K562 (cell line): ENCODE data around the gene TCEA3. TPM values are rescaled to one million over a fixed set of nuclear protein-coding genes. Genes with fewer than 3 reads are reported as not detected.

Source experiments
- CHD1 ChIP-seq: fragments of 200-600 bp; sonication (generic); IDR thresholded peaks from one replicate; pipeline ENCODE4 v1.6.1; 2012; ENCODE audit warnings: mild to moderate bottlenecking, moderate library complexity, low read length, inconsistent platforms
- ELF1 ChIP-seq: fragments of 200-800 bp; sonication (Bioruptor generic); IDR thresholded peaks from 2 replicates; pipeline ENCODE4 v1.6.1; 2016; ENCODE audit warnings: missing genetic modification characterization, missing compliant biosample characterization
- ESRRA ChIP-seq: fragments of 450-650 bp; IDR thresholded peaks from 2 replicates; pipeline ENCODE4 v1.6.1; 2014; ENCODE audit warnings: low read depth, mild to moderate bottlenecking, moderate library complexity, borderline replicate concordance
- GTF2E2 ChIP-seq: fragments of 200-800 bp; sonication (Bioruptor generic); IDR thresholded peaks from 2 replicates; pipeline ENCODE4 v1.6.1; 2016; ENCODE audit warnings: missing genetic modification characterization, missing compliant biosample characterization
- ILK ChIP-seq: fragments of 450-650 bp; IDR thresholded peaks from 2 replicates; pipeline ENCODE4 v1.6.1; 2016; ENCODE audit warnings: missing genetic modification characterization, low read depth, mild to moderate bottlenecking, missing compliant biosample characterization, moderate library complexity, borderline replicate concordance
- KDM5B ChIP-seq: fragments of 200-600 bp; sonication (generic); IDR thresholded peaks from 2 replicates; pipeline ENCODE4 v1.6.1; 2012; ENCODE audit warnings: low read depth, mild to moderate bottlenecking, moderate library complexity, low read length, control low read depth, inconsistent platforms; ENCODE audit not compliant: insufficient replicate concordance
- NR2F6 ChIP-seq: fragments of 450-650 bp; formaldehyde crosslinking; IDR thresholded peaks from 2 replicates; pipeline ENCODE4 v1.4.0; 2020; ENCODE audit warnings: mild to moderate bottlenecking
- PTBP1 ChIP-seq: fragments of 200-400 bp; formaldehyde crosslinking; IDR thresholded peaks from 2 replicates; pipeline ENCODE4 v1.6.1; 2017; ENCODE audit warnings: low read depth, low read length
- RNF2 ChIP-seq: sonication (generic); IDR thresholded peaks from 2 replicates; pipeline ENCODE4 v1.6.1; 2016
- YBX1 ChIP-seq: fragments of 450-650 bp; IDR thresholded peaks from 2 replicates; pipeline ENCODE4 v1.7.1; 2016; ENCODE audit warnings: mild to moderate bottlenecking
- ZBTB1 ChIP-seq: sonication (generic); formaldehyde crosslinking; IDR thresholded peaks from 2 replicates; pipeline ENCODE4 v1.8.1; 2023; ENCODE audit warnings: missing genetic modification reagents, low read depth, mild to moderate bottlenecking, borderline replicate concordance
- polyA plus RNA-seq, 8 experiments: library from polyadenylated mRNA; depleted of rRNA in 4 of 8; stranded (reverse) in 5 of 8; unstranded in 3 of 8; fragments of >200 nt; fragmentation: Nextera tagmentation in 2 of 8; fragmentation: Illumina TruSeq in 1 of 8; extraction: Ambion mirVana in 2 of 8; extraction: Trizol in 1 of 8; gene quantifications; 2 replicates each; pipeline versions ENCODE4 v1.2.1 to v1.2.3, GENCODE V29; 2011 to 2014; ENCODE audit warnings: inconsistent platforms in 1 of 8, missing spikeins in 1 of 8
- total RNA-seq, 7 experiments: library from RNA; depleted of rRNA in 6 of 7; stranded (reverse); fragments of >200 nt in 6 of 7; fragmentation: Illumina TruSeq in 2 of 7; extraction: Trizol in 2 of 7; gene quantifications; 2 replicates each; pipeline versions ENCODE4 v1.2.1 to v1.2.3, GENCODE V29; 2011 to 2021; ENCODE audit warnings: low replicate concordance in 1 of 7
- TF ChIP-seq, protein P1 (sequence below): fragments of 450-650 bp; formaldehyde crosslinking; IDR thresholded peaks from 2 replicates; pipeline ENCODE4 v1.4.0; 2022; ENCODE audit warnings: missing genetic modification characterization
- TF ChIP-seq, protein P2 (sequence below): fragments of 450-650 bp; IDR thresholded peaks from 2 replicates; pipeline ENCODE4 v1.6.1; 2016; ENCODE audit warnings: low read depth, mild to moderate bottlenecking, moderate library complexity
- TF ChIP-seq, protein P3 (sequence below): sonication (generic); formaldehyde crosslinking; IDR thresholded peaks from 2 replicates; pipeline ENCODE4 v1.4.0; 2020; ENCODE audit warnings: mild to moderate bottlenecking, missing genetic modification reagents
- TF ChIP-seq, protein P4 (sequence below): fragments of 450-650 bp; IDR thresholded peaks from 2 replicates; pipeline ENCODE4 v1.6.1; 2014; ENCODE audit warnings: low read depth, mild to moderate bottlenecking, moderate library complexity, borderline replicate concordance
- TF ChIP-seq, protein P5 (sequence below), 3 experiments: fragments of 200-800 bp in 1 of 3; sonication (Bioruptor generic) in 1 of 3; sonication (generic) in 1 of 3; formaldehyde crosslinking in 1 of 3; IDR thresholded peaks; 2 replicates each; pipeline versions ENCODE4 v1.6.1 to v1.8.0; 2016 to 2022; ENCODE audit warnings: mild to moderate bottlenecking in 2 of 3, missing compliant biosample characterization in 2 of 3, missing genetic modification characterization in 2 of 3, missing genetic modification reagents in 1 of 3
- TF ChIP-seq, protein P6 (sequence below): sonication (generic); formaldehyde crosslinking; IDR thresholded peaks from 2 replicates; pipeline ENCODE4 v1.8.1; 2023; ENCODE audit warnings: mild to moderate bottlenecking, missing genetic modification reagents

TCEA3 gene
- total and polyA plus RNA-seq, 9 of the 15 experiments (the other 6 are each of a cell fraction or from before 2014, with no cell fraction given): 0.03 to 0.55 (median 0.36) TPM

DNA sequence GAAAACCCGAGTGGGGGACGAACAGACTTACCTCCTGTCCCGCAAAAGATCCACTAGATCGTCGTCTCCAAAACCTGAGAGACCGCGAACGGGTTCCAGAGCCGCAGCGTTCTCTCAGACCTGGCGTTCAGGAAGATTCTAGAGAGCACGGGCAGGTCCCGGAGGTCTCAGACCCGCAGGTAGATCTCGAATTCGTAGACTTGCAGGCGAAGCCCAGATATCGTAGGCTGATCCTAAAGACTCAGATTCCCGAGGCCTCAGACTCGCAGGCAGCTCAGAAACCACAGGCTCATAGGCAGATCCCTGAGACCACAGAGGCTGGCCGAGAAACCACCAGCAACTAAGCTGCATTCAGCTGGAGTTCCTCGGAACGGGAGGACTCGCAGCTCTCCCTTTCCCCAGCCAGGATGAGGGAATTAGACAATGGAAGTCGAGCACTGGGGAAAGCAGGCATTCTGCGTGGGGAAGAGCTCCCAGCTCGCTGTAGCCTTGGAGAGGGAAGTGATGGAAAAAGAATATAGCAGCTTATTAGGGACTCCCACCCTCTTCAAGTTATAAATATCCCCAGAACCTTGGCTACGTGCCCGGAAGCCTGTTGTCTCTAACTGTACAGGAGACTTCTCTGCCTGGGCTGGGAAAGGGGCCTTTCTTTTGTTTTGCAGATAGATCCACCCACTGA, 55.1 kb downstream of the TCEA3 start, which contains the start of gene ZNF436 (continued):
- no peak; the same call in none of the 2 replicates for TF ChIP-seq GTF2E2 (tag)
- TF ChIP-seq, protein P1, sequence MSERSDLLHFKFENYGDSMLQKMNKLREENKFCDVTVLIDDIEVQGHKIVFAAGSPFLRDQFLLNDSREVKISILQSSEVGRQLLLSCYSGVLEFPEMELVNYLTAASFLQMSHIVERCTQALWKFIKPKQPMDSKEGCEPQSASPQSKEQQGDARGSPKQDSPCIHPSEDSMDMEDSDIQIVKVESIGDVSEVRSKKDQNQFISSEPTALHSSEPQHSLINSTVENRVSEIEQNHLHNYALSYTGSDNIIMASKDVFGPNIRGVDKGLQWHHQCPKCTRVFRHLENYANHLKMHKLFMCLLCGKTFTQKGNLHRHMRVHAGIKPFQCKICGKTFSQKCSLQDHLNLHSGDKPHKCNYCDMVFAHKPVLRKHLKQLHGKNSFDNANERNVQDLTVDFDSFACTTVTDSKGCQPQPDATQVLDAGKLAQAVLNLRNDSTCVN (CRISPR knock-in tag): no peak
- no peak for TF ChIP-seq PTBP1
- TF ChIP-seq, protein P2, sequence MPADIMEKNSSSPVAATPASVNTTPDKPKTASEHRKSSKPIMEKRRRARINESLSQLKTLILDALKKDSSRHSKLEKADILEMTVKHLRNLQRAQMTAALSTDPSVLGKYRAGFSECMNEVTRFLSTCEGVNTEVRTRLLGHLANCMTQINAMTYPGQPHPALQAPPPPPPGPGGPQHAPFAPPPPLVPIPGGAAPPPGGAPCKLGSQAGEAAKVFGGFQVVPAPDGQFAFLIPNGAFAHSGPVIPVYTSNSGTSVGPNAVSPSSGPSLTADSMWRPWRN: 0 out of 2 replicates have a peak, but pooled peaks have one; percentile 14
- no peak for TF ChIP-seq YBX1
- TF ChIP-seq, protein P3, sequence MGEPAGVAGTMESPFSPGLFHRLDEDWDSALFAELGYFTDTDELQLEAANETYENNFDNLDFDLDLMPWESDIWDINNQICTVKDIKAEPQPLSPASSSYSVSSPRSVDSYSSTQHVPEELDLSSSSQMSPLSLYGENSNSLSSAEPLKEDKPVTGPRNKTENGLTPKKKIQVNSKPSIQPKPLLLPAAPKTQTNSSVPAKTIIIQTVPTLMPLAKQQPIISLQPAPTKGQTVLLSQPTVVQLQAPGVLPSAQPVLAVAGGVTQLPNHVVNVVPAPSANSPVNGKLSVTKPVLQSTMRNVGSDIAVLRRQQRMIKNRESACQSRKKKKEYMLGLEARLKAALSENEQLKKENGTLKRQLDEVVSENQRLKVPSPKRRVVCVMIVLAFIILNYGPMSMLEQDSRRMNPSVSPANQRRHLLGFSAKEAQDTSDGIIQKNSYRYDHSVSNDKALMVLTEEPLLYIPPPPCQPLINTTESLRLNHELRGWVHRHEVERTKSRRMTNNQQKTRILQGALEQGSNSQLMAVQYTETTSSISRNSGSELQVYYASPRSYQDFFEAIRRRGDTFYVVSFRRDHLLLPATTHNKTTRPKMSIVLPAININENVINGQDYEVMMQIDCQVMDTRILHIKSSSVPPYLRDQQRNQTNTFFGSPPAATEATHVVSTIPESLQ (CRISPR knock-in tag): no peak
- TF ChIP-seq NR2F6 (CRISPR knock-in tag): 0 out of 2 replicates have a peak, but pooled peaks have one; percentile 24
- peak; percentile 78 for TF ChIP-seq CHD1
- peak; percentile 92 for TF ChIP-seq ZBTB1 (CRISPR knock-in tag)
- peak; percentile 43 for TF ChIP-seq RNF2
- TF ChIP-seq, protein P4, sequence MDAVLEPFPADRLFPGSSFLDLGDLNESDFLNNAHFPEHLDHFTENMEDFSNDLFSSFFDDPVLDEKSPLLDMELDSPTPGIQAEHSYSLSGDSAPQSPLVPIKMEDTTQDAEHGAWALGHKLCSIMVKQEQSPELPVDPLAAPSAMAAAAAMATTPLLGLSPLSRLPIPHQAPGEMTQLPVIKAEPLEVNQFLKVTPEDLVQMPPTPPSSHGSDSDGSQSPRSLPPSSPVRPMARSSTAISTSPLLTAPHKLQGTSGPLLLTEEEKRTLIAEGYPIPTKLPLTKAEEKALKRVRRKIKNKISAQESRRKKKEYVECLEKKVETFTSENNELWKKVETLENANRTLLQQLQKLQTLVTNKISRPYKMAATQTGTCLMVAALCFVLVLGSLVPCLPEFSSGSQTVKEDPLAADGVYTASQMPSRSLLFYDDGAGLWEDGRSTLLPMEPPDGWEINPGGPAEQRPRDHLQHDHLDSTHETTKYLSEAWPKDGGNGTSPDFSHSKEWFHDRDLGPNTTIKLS: peak; percentile 12; the same call in 1 of the 2 replicates
- TF ChIP-seq, protein P5, sequence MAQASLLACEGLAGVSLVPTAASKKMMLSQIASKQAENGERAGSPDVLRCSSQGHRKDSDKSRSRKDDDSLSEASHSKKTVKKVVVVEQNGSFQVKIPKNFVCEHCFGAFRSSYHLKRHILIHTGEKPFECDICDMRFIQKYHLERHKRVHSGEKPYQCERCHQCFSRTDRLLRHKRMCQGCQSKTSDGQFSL (CRISPR knock-in tag; IDR thresholded peaks at IDR 0.05): no peak; the same call in 1 of the 2 replicates
- TF ChIP-seq, protein P5 (tag; IDR thresholded peaks at IDR 0.05): peak in 1 of 2 experiments; percentile 36; a peak in 1 of 4 replicates
- peak; percentile 5; the same call in 1 of the 2 replicates for TF ChIP-seq ESRRA
- TF ChIP-seq, protein P6, sequence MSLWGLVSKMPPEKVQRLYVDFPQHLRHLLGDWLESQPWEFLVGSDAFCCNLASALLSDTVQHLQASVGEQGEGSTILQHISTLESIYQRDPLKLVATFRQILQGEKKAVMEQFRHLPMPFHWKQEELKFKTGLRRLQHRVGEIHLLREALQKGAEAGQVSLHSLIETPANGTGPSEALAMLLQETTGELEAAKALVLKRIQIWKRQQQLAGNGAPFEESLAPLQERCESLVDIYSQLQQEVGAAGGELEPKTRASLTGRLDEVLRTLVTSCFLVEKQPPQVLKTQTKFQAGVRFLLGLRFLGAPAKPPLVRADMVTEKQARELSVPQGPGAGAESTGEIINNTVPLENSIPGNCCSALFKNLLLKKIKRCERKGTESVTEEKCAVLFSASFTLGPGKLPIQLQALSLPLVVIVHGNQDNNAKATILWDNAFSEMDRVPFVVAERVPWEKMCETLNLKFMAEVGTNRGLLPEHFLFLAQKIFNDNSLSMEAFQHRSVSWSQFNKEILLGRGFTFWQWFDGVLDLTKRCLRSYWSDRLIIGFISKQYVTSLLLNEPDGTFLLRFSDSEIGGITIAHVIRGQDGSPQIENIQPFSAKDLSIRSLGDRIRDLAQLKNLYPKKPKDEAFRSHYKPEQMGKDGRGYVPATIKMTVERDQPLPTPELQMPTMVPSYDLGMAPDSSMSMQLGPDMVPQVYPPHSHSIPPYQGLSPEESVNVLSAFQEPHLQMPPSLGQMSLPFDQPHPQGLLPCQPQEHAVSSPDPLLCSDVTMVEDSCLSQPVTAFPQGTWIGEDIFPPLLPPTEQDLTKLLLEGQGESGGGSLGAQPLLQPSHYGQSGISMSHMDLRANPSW (CRISPR knock-in tag): no peak
- no peak for TF ChIP-seq ILK (tag)
- peak; percentile 43 for TF ChIP-seq KDM5B
- no peak for TF ChIP-seq ELF1 (tag)
